SK-N-SH (cell line): Measurements from ENCODE around the gene TMEM167A. TPM values are rescaled to one million over a fixed set of nuclear protein-coding genes. Genes with fewer than 3 reads are reported as not detected.

Experiments used
- CTCF ChIA-PET: fragments of 300-600, 350-600 bp; formaldehyde crosslinking; extraction: SDS; loops from one replicate; lab custom pipeline; 2021; lab: Yijun Ruan, JAX
- POLR2A ChIA-PET: fragments of 350-600 bp; sonication (Branson Sonifier 250); formaldehyde crosslinking; extraction: SDS; loops from one replicate; lab custom pipeline; 2020; ENCODE audit warnings: antibody characterized with exemption, inconsistent platforms; lab: Yijun Ruan, JAX
- DNase-seq: peaks from one replicate; pipeline ENCODE4 v3.0.0; 2012
- H2AFZ ChIP-seq: fragments of 200-600 bp; sonication (generic); 2 replicates; pipeline ENCODE4 v1.8.1; 2016; ENCODE audit warnings: antibody characterized with exemption, mild to moderate bottlenecking, low read depth
- H3F3A ChIP-seq: fragments of 200-600 bp; sonication (generic); replicated peaks from 2 replicates; pipeline ENCODE3; 2016; ENCODE audit warnings: antibody characterized with exemption, mild to moderate bottlenecking; ENCODE audit not compliant: insufficient read depth
- H3K27ac ChIP-seq, 2 experiments: fragments of 200-500 bp in 1 of 2; fragments of 200-600 bp in 1 of 2; sonication (Bioruptor generic) in 1 of 2; sonication (generic), shearing (Covaris generic) in 1 of 2; 2 replicates each; pipeline versions ENCODE4 v1.5.1 to v1.6.1; 2014 to 2016; ENCODE audit warnings: low read depth in 2 of 2, inconsistent platforms in 1 of 2, low read length in 1 of 2, mild to moderate bottlenecking in 1 of 2, mixed read lengths in 1 of 2
- H3K27me3 ChIP-seq: fragments of 200-600 bp; sonication (generic), shearing (Covaris generic); 2 replicates; pipeline ENCODE4 v1.6.1; 2016; ENCODE audit warnings: mixed run types; ENCODE audit not compliant: insufficient read depth
- H3K36me3 ChIP-seq, 2 experiments: fragments of 200-500 bp in 1 of 2; fragments of 200-600 bp in 1 of 2; sonication (Bioruptor generic) in 1 of 2; sonication (generic) in 1 of 2; replicated peaks in 1 of 2; 2 replicates each; pipeline versions ENCODE3 to v1.5.1; 2014 to 2016; ENCODE audit warnings: low read length in 1 of 2, mild to moderate bottlenecking in 1 of 2; ENCODE audit not compliant: insufficient read depth in 2 of 2, control insufficient read depth in 1 of 2
- H3K4me1 ChIP-seq, 2 experiments: fragments of 200-500 bp in 1 of 2; fragments of 200-600 bp in 1 of 2; sonication (Bioruptor generic) in 1 of 2; sonication (generic), shearing (Covaris generic) in 1 of 2; 2 replicates each; pipeline versions ENCODE4 v1.5.1 to v1.6.1; 2014 to 2016; ENCODE audit warnings: low read depth in 1 of 2, low read length in 1 of 2, mixed run types in 1 of 2; ENCODE audit not compliant: insufficient read depth in 2 of 2, control insufficient read depth in 1 of 2
- H3K4me2 ChIP-seq: fragments of 200-600 bp; sonication (generic), shearing (Covaris generic); 2 replicates; pipeline ENCODE4 v1.6.1; 2017; ENCODE audit warnings: mixed run types
- H3K4me3 ChIP-seq, 2 experiments: fragments of 200-500 bp in 1 of 2; fragments of 200-600 bp in 1 of 2; sonication (Bioruptor generic) in 1 of 2; sonication (generic), shearing (Covaris generic) in 1 of 2; 2 replicates each; pipeline versions ENCODE4 v1.5.1 to v1.8.1; 2014 to 2016; ENCODE audit warnings: low read depth in 2 of 2, inconsistent platforms in 1 of 2, low read length in 1 of 2, mild to moderate bottlenecking in 1 of 2, mixed read lengths in 1 of 2, moderate library complexity in 1 of 2
- H3K79me2 ChIP-seq: fragments of 200-600 bp; sonication (generic); 2 replicates; pipeline ENCODE4 v1.8.1; 2017; ENCODE audit warnings: mild to moderate bottlenecking; ENCODE audit not compliant: insufficient read depth
- H3K9ac ChIP-seq: fragments of 200-600 bp; sonication (generic); 2 replicates; pipeline ENCODE4 v1.6.1; 2017; ENCODE audit warnings: mixed run types
- H3K9me2 ChIP-seq: fragments of 200-600 bp; sonication (generic); 2 replicates; pipeline ENCODE4 v1.6.1; 2017; ENCODE audit warnings: mixed run types
- H3K9me3 ChIP-seq: fragments of 200-600 bp; sonication (generic); 2 replicates; pipeline ENCODE4 v1.6.1; 2017; ENCODE audit warnings: mixed run types, mild to moderate bottlenecking, moderate library complexity
- H4K20me1 ChIP-seq: fragments of 200-600 bp; sonication (generic); 2 replicates; pipeline ENCODE4 v1.6.1; 2017; ENCODE audit warnings: mild to moderate bottlenecking, mixed run types; ENCODE audit not compliant: insufficient read depth
- EP300 ChIP-seq, 2 experiments: IDR thresholded peaks; 2 replicates each; pipeline versions ENCODE4 v1.4.0 to v1.6.1; 2012; ENCODE audit warnings: borderline replicate concordance in 1 of 2, low read depth in 1 of 2, low read length in 1 of 2
- EZH2phosphoT487 ChIP-seq: fragments of 200-600 bp; sonication (generic); IDR thresholded peaks from 2 replicates; pipeline ENCODE4 v1.6.1; 2017; ENCODE audit warnings: low read depth, mixed run types, mild to moderate bottlenecking, antibody characterized with exemption, moderate library complexity, borderline replicate concordance
- FOSL2 ChIP-seq: IDR thresholded peaks from 2 replicates; pipeline ENCODE4 v1.4.0; 2012; ENCODE audit warnings: low read depth, mild to moderate bottlenecking, moderate library complexity, borderline replicate concordance
- FOXJ3 ChIP-seq: sonication (generic); formaldehyde crosslinking; IDR thresholded peaks from 2 replicates; pipeline ENCODE4 v1.5.1; 2020; ENCODE audit warnings: mild to moderate bottlenecking, missing genetic modification reagents
- GABPA ChIP-seq: IDR thresholded peaks from 2 replicates; pipeline ENCODE4 v1.4.0; 2012; ENCODE audit warnings: low read depth, mild to moderate bottlenecking
- MXI1 ChIP-seq: IDR thresholded peaks from 2 replicates; pipeline ENCODE4 v1.6.1; 2012; ENCODE audit warnings: mild to moderate bottlenecking, low read depth, low read length, improper control_type of control experiment
- NFIC ChIP-seq: IDR thresholded peaks from 2 replicates; pipeline ENCODE4 v1.4.0; 2012; ENCODE audit warnings: borderline replicate concordance
- NRF1 ChIP-seq: IDR thresholded peaks from 2 replicates; pipeline ENCODE4 v1.6.1; 2012; ENCODE audit warnings: low read depth, mild to moderate bottlenecking, low read length
- PBX3 ChIP-seq: IDR thresholded peaks from 2 replicates; pipeline ENCODE4; 2012
- POLR2AphosphoS5 ChIP-seq: IDR thresholded peaks from 2 replicates; pipeline ENCODE4 v1.6.1; 2012; ENCODE audit warnings: low read depth, low read length
- RFX5 ChIP-seq: IDR thresholded peaks from 2 replicates; pipeline ENCODE4 v1.6.1; 2012; ENCODE audit warnings: mild to moderate bottlenecking, improper control_type of control experiment, low read length
- SIN3A ChIP-seq: IDR thresholded peaks from 2 replicates; pipeline ENCODE4 v1.6.1; 2012; ENCODE audit warnings: low read depth, mild to moderate bottlenecking, low read length, moderate library complexity, borderline replicate concordance
- SMC3 ChIP-seq: IDR thresholded peaks from 2 replicates; pipeline ENCODE4 v1.6.1; 2012; ENCODE audit warnings: low read depth, low read length, improper control_type of control experiment
- TAF1 ChIP-seq: IDR thresholded peaks from 2 replicates; pipeline ENCODE4 v1.6.1; 2012; ENCODE audit warnings: low read depth, mild to moderate bottlenecking, low read length, moderate library complexity, borderline replicate concordance
- WGBS: methylation state at CpG from one replicate; pipeline ENCODE4 v1.1.6; 2017; ENCODE audit warnings: low lambda C conversion rate; 5-methylcytosine and 5-hydroxymethylcytosine counted together
- polyA plus RNA-seq, 3 experiments: library from polyadenylated mRNA; depleted of rRNA; stranded (reverse); fragments of >200 nt; gene quantifications; 2 replicates each; pipeline ENCODE4 v1.2.3, GENCODE V29; 2012
- TF ChIP-seq, protein P1 (sequence below): IDR thresholded peaks from 2 replicates; pipeline ENCODE4 v1.6.1; 2012; ENCODE audit warnings: mild to moderate bottlenecking, low read depth, low read length, moderate library complexity
- TF ChIP-seq, protein P2 (sequence below): IDR thresholded peaks from 2 replicates; pipeline ENCODE4 v1.4.0; 2012; ENCODE audit warnings: low read depth, borderline replicate concordance
- TF ChIP-seq, protein P3 (sequence below): fragments of 150-350 bp; IDR thresholded peaks from 2 replicates; pipeline ENCODE4 v1.6.1; 2016; ENCODE audit warnings: mild to moderate bottlenecking, low read depth, low read length

Gene TMEM167A
- polyA plus RNA-seq, 1 of the 3 experiments (the other 2 are of a cell fraction) = 23.7 TPM

GRCh38 chr5:83095163-83095956 is 18.2 kb upstream of the TMEM167A start:
- Histone ChIP-seq H4K20me1 (no peaks in the 10 kb centered on the region), H3K27ac (peak overlapping the region in 1 of 2 experiments; percentile 78; a peak in 2 of 4 replicates), H3F3A (peaks cover 17% of the 10 kb centered on the region), H2AFZ (peak overlapping the region; percentile 47; the same call in 1 of the 2 replicates), H3K79me2 (peaks cover 8% of the 10 kb centered on the region; the same call in 1 of the 2 replicates), H3K9me2 (no peaks in the 10 kb centered on the region), H3K4me1 (peaks cover 9 to 24% of the 10 kb centered on the region in 2 experiments; a peak in 3 of 4 replicates), H3K27me3 (no peaks in the 10 kb centered on the region), H3K36me3 (no peaks in the 10 kb centered on the region), H3K9ac (no peak overlapping the region), H3K4me2 (peak overlapping the region; percentile 26; the same call in 1 of the 2 replicates), H3K4me3 (0 out of 4 replicates have a peak overlapping the region, but pooled peaks of 1 of the 2 experiments have one; percentile 15), H3K9me3 (peaks cover 8% of the 10 kb centered on the region; the same call in 1 of the 2 replicates)
- DNase-seq = no peak
- TF ChIP-seq, protein P1, sequence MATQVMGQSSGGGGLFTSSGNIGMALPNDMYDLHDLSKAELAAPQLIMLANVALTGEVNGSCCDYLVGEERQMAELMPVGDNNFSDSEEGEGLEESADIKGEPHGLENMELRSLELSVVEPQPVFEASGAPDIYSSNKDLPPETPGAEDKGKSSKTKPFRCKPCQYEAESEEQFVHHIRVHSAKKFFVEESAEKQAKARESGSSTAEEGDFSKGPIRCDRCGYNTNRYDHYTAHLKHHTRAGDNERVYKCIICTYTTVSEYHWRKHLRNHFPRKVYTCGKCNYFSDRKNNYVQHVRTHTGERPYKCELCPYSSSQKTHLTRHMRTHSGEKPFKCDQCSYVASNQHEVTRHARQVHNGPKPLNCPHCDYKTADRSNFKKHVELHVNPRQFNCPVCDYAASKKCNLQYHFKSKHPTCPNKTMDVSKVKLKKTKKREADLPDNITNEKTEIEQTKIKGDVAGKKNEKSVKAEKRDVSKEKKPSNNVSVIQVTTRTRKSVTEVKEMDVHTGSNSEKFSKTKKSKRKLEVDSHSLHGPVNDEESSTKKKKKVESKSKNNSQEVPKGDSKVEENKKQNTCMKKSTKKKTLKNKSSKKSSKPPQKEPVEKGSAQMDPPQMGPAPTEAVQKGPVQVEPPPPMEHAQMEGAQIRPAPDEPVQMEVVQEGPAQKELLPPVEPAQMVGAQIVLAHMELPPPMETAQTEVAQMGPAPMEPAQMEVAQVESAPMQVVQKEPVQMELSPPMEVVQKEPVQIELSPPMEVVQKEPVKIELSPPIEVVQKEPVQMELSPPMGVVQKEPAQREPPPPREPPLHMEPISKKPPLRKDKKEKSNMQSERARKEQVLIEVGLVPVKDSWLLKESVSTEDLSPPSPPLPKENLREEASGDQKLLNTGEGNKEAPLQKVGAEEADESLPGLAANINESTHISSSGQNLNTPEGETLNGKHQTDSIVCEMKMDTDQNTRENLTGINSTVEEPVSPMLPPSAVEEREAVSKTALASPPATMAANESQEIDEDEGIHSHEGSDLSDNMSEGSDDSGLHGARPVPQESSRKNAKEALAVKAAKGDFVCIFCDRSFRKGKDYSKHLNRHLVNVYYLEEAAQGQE = peak; percentile 83
- TF ChIP-seq EP300 (IDR thresholded peaks at IDR 0.05; ENCODE audit: borderline replicate concordance in 1 of 2, low read depth in 1 of 2, low read length in 1 of 2) (no peak), NRF1 (no peak)
- WGBS = 80% methylated on average over 3 of the region's 3 CpGs
- POLR2A ChIA-PET = no interaction called here
- CTCF ChIA-PET = no interaction called here

DNA sequence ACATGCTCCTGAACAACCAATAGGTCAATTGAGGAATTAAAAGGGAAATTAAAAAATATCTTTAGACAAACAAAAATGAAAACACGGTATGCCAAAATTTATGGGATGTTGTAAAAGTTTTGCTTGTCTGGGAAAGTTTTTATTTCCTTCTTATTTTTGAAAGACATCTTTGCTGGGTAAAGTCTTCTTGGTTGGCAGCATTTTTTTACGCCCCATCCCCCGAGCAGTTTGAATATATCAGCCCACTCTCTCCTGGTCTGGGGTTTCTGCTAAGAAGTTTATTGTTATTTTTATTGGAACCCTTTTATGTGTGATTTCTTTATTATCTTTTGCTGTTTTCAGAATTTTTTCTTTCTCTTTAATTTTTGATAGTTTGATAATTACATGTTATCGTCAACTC is 16.5 kb upstream of the TMEM167A start:
- ChIA-PET POLR2A (no interaction called here), CTCF (no interaction called here)
- H3F3A ChIP-seq = peaks cover 17% of the 10 kb centered on the region
- H4K20me1 ChIP-seq = no peaks in the 10 kb centered on the region
- H3K9ac ChIP-seq = no peak overlapping the region
- H3K4me1 ChIP-seq = peaks cover 9 to 20% of the 10 kb centered on the region in 2 experiments; a peak in 2 of 4 replicates
- H3K9me3 ChIP-seq = peaks cover 8% of the 10 kb centered on the region; the same call in 1 of the 2 replicates
- no peak overlapping the region for H3K4me2 ChIP-seq
- WGBS = 97% methylated on average over 4 of the region's 4 CpGs
- no peaks in the 10 kb centered on the region for H3K79me2 ChIP-seq
- H3K27ac ChIP-seq = no peak overlapping the region
- no peak for DNase-seq
- H2AFZ ChIP-seq = no peak overlapping the region
- H3K4me3 ChIP-seq = no peak overlapping the region
- H3K9me2 ChIP-seq = no peaks in the 10 kb centered on the region
- no peaks in the 10 kb centered on the region for H3K27me3 ChIP-seq
- no peaks in the 10 kb centered on the region for H3K36me3 ChIP-seq
- no peak for TF ChIP-seq MXI1
- TF ChIP-seq EZH2phosphoT487 = no peak
- no peak for TF ChIP-seq SIN3A
- no peak for TF ChIP-seq PBX3
- TF ChIP-seq TAF1 = no peak
- TF ChIP-seq NFIC = no peak
- TF ChIP-seq, protein P2, sequence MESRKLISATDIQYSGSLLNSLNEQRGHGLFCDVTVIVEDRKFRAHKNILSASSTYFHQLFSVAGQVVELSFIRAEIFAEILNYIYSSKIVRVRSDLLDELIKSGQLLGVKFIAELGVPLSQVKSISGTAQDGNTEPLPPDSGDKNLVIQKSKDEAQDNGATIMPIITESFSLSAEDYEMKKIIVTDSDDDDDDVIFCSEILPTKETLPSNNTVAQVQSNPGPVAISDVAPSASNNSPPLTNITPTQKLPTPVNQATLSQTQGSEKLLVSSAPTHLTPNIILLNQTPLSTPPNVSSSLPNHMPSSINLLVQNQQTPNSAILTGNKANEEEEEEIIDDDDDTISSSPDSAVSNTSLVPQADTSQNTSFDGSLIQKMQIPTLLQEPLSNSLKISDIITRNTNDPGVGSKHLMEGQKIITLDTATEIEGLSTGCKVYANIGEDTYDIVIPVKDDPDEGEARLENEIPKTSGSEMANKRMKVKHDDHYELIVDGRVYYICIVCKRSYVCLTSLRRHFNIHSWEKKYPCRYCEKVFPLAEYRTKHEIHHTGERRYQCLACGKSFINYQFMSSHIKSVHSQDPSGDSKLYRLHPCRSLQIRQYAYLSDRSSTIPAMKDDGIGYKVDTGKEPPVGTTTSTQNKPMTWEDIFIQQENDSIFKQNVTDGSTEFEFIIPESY = no peak
- TF ChIP-seq NRF1 = no peak
- no peak for TF ChIP-seq SMC3
- TF ChIP-seq, protein P3, sequence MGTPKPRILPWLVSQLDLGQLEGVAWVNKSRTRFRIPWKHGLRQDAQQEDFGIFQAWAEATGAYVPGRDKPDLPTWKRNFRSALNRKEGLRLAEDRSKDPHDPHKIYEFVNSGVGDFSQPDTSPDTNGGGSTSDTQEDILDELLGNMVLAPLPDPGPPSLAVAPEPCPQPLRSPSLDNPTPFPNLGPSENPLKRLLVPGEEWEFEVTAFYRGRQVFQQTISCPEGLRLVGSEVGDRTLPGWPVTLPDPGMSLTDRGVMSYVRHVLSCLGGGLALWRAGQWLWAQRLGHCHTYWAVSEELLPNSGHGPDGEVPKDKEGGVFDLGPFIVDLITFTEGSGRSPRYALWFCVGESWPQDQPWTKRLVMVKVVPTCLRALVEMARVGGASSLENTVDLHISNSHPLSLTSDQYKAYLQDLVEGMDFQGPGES = no peak
- TF ChIP-seq POLR2AphosphoS5 = no peak
- no peak for TF ChIP-seq GABPA
- no peak for TF ChIP-seq FOSL2
- no peak for TF ChIP-seq FOXJ3 (CRISPR knock-in tag)
- TF ChIP-seq RFX5 = no peak
